HepG2 (cell line): ENCODE results near the gene MCEE. TPM values are rescaled to one million over a fixed set of nuclear protein-coding genes. Genes with fewer than 3 reads are reported as not detected.

Experiments
- EP300 ChIP-seq, 3 experiments: sonication (generic) in 1 of 3; formaldehyde crosslinking in 1 of 3; IDR thresholded peaks; 2 replicates each; pipeline versions ENCODE4 v1.5.1 to v1.6.1; 2011 to 2020; ENCODE audit warnings: low read depth in 2 of 3, low read length in 2 of 3, borderline replicate concordance in 1 of 3, improper control_type of control experiment in 1 of 3, mild to moderate bottlenecking in 1 of 3, missing genetic modification reagents in 1 of 3, moderate library complexity in 1 of 3
- HOXA3 ChIP-seq: sonication (generic); formaldehyde crosslinking; IDR thresholded peaks from 2 replicates; pipeline ENCODE4 v1.5.0; 2020; ENCODE audit warnings: missing genetic modification reagents
- NONO ChIP-seq, 2 experiments: fragments of 450-650 bp in 1 of 2; sonication (generic) in 1 of 2; formaldehyde crosslinking in 1 of 2; IDR thresholded peaks in 1 of 2; conservative IDR thresholded peaks in 1 of 2; 2 replicates each; pipeline versions ENCODE4 v1.6.1 to v1.8.0; 2017 to 2022; ENCODE audit warnings: mild to moderate bottlenecking in 1 of 2, missing genetic modification reagents in 1 of 2, moderate library complexity in 1 of 2
- SAP130 ChIP-seq: IDR thresholded peaks from 2 replicates; pipeline ENCODE4 v1.6.1; 2016; ENCODE audit warnings: low read depth
- TCF7 ChIP-seq: sonication (generic); IDR thresholded peaks from 2 replicates; pipeline ENCODE4 v1.6.1; 2016; ENCODE audit warnings: antibody characterized with exemption, low read depth
- YY1 ChIP-seq: IDR thresholded peaks from 2 replicates; pipeline ENCODE4 v1.6.1; 2011; ENCODE audit warnings: low read length, low read depth, moderate library complexity, mild to moderate bottlenecking; ENCODE audit not compliant: insufficient read depth, insufficient replicate concordance
- ZFAT ChIP-seq: sonication (generic); formaldehyde crosslinking; conservative IDR thresholded peaks from 2 replicates; pipeline ENCODE4 v1.8.1; 2023; ENCODE audit warnings: missing genetic modification reagents, inconsistent platforms
- polyA plus RNA-seq, 8 experiments: library from polyadenylated mRNA; depleted of rRNA in 3 of 8; stranded (reverse) in 7 of 8; unstranded in 1 of 8; fragments of >200 nt; fragmentation: Illumina TruSeq in 4 of 8; extraction: Trizol in 4 of 8; gene quantifications; 2 replicates each; pipeline versions ENCODE4 v1.2.1 to v1.2.3, GENCODE V29; 2011 to 2016; ENCODE audit warnings: low read depth in 4 of 8, missing spikeins in 1 of 8, mixed read lengths in 1 of 8; ENCODE audit not compliant: insufficient read depth in 1 of 8
- total RNA-seq, 5 experiments: library from RNA; depleted of rRNA; stranded (reverse); fragments of >200 nt; fragmentation: Illumina TruSeq; extraction: Trizol; gene quantifications; 2 replicates each; pipeline ENCODE4 v1.2.3, GENCODE V29; 2016; ENCODE audit warnings: low read depth in 1 of 5
- TF ChIP-seq, protein P1 (sequence below): sonication (generic); formaldehyde crosslinking; conservative IDR thresholded peaks from 2 replicates; pipeline ENCODE4 v1.4.0; 2020; ENCODE audit warnings: mild to moderate bottlenecking, missing genetic modification reagents, moderate library complexity
- TF ChIP-seq, protein P2 (sequence below): sonication (generic); formaldehyde crosslinking; IDR thresholded peaks from 2 replicates; pipeline ENCODE4 v1.9.0; 2022; ENCODE audit warnings: low read depth, missing genetic modification reagents
- TF ChIP-seq, protein P3 (sequence below): sonication (generic); formaldehyde crosslinking; IDR thresholded peaks from 2 replicates; pipeline ENCODE4 v1.5.0; 2020; ENCODE audit warnings: missing genetic modification reagents, mild to moderate bottlenecking, borderline replicate concordance
- TF ChIP-seq, protein P4 (sequence below): sonication (generic); formaldehyde crosslinking; IDR thresholded peaks from 2 replicates; pipeline ENCODE4 v1.4.0; 2020; ENCODE audit warnings: missing genetic modification reagents
- TF ChIP-seq, protein P5 (sequence below): sonication (generic); formaldehyde crosslinking; IDR thresholded peaks from 2 replicates; pipeline ENCODE4 v1.4.0; 2020; ENCODE audit warnings: missing genetic modification reagents
- TF ChIP-seq, protein P6 (sequence below): sonication (generic); formaldehyde crosslinking; IDR thresholded peaks from 2 replicates; pipeline ENCODE4 v1.4.0; 2020; ENCODE audit warnings: low read depth, mild to moderate bottlenecking, missing genetic modification reagents
- TF ChIP-seq, protein P7 (sequence below): sonication (generic); formaldehyde crosslinking; IDR thresholded peaks from 2 replicates; pipeline ENCODE4 v1.4.0; 2020; ENCODE audit warnings: missing genetic modification reagents

MCEE gene
- total and polyA plus RNA-seq, 2 of the 13 experiments (the other 11 are each of a cell fraction or from before 2014, with no cell fraction given) = 32.0 to 66.9 TPM

DNA sequence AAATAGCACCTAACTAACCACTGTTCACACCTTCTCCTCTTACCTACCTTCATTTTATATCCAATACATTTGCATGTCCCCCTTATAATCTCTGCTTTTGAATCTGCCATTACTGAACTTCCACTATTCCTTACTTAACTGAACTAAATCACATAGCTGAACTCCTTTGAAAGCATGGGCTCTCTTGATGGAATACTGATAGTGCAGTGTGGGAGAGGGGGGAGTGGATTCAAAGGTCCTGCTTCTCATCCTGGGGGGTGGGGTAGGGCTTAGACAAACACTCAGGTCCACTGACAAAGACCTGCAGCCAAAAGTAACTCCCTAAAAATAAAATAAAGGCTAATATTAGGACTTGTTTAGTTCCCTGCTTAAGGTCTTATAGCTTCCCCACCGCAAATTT, 8.6 kb downstream of the MCEE start (continued):
- TF ChIP-seq, protein P1, sequence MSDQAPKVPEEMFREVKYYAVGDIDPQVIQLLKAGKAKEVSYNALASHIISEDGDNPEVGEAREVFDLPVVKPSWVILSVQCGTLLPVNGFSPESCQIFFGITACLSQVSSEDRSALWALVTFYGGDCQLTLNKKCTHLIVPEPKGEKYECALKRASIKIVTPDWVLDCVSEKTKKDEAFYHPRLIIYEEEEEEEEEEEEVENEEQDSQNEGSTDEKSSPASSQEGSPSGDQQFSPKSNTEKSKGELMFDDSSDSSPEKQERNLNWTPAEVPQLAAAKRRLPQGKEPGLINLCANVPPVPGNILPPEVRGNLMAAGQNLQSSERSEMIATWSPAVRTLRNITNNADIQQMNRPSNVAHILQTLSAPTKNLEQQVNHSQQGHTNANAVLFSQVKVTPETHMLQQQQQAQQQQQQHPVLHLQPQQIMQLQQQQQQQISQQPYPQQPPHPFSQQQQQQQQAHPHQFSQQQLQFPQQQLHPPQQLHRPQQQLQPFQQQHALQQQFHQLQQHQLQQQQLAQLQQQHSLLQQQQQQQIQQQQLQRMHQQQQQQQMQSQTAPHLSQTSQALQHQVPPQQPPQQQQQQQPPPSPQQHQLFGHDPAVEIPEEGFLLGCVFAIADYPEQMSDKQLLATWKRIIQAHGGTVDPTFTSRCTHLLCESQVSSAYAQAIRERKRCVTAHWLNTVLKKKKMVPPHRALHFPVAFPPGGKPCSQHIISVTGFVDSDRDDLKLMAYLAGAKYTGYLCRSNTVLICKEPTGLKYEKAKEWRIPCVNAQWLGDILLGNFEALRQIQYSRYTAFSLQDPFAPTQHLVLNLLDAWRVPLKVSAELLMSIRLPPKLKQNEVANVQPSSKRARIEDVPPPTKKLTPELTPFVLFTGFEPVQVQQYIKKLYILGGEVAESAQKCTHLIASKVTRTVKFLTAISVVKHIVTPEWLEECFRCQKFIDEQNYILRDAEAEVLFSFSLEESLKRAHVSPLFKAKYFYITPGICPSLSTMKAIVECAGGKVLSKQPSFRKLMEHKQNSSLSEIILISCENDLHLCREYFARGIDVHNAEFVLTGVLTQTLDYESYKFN (CRISPR knock-in tag) = peak; percentile 69
- TF ChIP-seq SAP130 (peak; percentile 15; the same call in 1 of the 2 replicates), TCF7 (no peak), YY1 (no peak), ZFAT (CRISPR knock-in tag) (peak; percentile 96), NONO (IDR thresholded peaks at IDR 0.05) (no peak), NONO (CRISPR knock-in tag; conservative IDR thresholded peaks at IDR 0.05) (0 out of 2 replicates have a peak, but pooled peaks have one; percentile 43), HOXA3 (no peak), EP300 (IDR thresholded peaks at IDR 0.05; ENCODE audit: low read depth in 2 of 2, low read length in 2 of 2) (0 out of 4 replicates have a peak, but pooled peaks of 1 of the 2 experiments have one; percentile 7), EP300 (CRISPR knock-in tag; IDR thresholded peaks at IDR 0.05; ENCODE audit: borderline replicate concordance) (no peak)
- TF ChIP-seq, protein P2, sequence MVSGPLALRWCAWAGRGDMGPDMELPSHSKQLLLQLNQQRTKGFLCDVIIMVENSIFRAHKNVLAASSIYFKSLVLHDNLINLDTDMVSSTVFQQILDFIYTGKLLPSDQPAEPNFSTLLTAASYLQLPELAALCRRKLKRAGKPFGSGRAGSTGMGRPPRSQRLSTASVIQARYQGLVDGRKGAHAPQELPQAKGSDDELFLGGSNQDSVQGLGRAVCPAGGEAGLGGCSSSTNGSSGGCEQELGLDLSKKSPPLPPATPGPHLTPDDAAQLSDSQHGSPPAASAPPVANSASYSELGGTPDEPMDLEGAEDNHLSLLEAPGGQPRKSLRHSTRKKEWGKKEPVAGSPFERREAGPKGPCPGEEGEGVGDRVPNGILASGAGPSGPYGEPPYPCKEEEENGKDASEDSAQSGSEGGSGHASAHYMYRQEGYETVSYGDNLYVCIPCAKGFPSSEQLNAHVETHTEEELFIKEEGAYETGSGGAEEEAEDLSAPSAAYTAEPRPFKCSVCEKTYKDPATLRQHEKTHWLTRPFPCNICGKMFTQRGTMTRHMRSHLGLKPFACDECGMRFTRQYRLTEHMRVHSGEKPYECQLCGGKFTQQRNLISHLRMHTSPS (CRISPR knock-in tag) = no peak
- TF ChIP-seq, protein P3, sequence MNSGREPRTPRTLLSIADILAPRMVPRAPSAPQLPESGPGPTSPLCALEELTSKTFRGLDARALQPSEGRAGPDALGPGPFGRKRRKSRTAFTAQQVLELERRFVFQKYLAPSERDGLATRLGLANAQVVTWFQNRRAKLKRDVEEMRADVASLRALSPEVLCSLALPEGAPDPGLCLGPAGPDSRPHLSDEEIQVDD = no peak
- TF ChIP-seq, protein P4, sequence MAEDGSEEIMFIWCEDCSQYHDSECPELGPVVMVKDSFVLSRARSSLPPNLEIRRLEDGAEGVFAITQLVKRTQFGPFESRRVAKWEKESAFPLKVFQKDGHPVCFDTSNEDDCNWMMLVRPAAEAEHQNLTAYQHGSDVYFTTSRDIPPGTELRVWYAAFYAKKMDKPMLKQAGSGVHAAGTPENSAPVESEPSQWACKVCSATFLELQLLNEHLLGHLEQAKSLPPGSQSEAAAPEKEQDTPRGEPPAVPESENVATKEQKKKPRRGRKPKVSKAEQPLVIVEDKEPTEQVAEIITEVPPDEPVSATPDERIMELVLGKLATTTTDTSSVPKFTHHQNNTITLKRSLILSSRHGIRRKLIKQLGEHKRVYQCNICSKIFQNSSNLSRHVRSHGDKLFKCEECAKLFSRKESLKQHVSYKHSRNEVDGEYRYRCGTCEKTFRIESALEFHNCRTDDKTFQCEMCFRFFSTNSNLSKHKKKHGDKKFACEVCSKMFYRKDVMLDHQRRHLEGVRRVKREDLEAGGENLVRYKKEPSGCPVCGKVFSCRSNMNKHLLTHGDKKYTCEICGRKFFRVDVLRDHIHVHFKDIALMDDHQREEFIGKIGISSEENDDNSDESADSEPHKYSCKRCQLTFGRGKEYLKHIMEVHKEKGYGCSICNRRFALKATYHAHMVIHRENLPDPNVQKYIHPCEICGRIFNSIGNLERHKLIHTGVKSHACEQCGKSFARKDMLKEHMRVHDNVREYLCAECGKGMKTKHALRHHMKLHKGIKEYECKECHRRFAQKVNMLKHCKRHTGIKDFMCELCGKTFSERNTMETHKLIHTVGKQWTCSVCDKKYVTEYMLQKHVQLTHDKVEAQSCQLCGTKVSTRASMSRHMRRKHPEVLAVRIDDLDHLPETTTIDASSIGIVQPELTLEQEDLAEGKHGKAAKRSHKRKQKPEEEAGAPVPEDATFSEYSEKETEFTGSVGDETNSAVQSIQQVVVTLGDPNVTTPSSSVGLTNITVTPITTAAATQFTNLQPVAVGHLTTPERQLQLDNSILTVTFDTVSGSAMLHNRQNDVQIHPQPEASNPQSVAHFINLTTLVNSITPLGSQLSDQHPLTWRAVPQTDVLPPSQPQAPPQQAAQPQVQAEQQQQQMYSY = no peak
- TF ChIP-seq, protein P5, sequence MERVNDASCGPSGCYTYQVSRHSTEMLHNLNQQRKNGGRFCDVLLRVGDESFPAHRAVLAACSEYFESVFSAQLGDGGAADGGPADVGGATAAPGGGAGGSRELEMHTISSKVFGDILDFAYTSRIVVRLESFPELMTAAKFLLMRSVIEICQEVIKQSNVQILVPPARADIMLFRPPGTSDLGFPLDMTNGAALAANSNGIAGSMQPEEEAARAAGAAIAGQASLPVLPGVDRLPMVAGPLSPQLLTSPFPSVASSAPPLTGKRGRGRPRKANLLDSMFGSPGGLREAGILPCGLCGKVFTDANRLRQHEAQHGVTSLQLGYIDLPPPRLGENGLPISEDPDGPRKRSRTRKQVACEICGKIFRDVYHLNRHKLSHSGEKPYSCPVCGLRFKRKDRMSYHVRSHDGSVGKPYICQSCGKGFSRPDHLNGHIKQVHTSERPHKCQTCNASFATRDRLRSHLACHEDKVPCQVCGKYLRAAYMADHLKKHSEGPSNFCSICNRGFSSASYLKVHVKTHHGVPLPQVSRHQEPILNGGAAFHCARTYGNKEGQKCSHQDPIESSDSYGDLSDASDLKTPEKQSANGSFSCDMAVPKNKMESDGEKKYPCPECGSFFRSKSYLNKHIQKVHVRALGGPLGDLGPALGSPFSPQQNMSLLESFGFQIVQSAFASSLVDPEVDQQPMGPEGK (CRISPR knock-in tag) = peak; percentile 87
- TF ChIP-seq, protein P6, sequence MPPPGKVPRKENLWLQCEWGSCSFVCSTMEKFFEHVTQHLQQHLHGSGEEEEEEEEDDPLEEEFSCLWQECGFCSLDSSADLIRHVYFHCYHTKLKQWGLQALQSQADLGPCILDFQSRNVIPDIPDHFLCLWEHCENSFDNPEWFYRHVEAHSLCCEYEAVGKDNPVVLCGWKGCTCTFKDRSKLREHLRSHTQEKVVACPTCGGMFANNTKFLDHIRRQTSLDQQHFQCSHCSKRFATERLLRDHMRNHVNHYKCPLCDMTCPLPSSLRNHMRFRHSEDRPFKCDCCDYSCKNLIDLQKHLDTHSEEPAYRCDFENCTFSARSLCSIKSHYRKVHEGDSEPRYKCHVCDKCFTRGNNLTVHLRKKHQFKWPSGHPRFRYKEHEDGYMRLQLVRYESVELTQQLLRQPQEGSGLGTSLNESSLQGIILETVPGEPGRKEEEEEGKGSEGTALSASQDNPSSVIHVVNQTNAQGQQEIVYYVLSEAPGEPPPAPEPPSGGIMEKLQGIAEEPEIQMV (CRISPR knock-in tag) = no peak
- TF ChIP-seq, protein P7, sequence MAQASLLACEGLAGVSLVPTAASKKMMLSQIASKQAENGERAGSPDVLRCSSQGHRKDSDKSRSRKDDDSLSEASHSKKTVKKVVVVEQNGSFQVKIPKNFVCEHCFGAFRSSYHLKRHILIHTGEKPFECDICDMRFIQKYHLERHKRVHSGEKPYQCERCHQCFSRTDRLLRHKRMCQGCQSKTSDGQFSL (CRISPR knock-in tag) = peak; percentile 55; the same call in 1 of the 2 replicates
